ENCODE measurements around the gene ZNF407. TPM values are rescaled to one million over a fixed set of nuclear protein-coding genes. Genes with fewer than 3 reads are reported as not detected.

The ZNF407 gene
- total RNA-seq, 1 donor from 2014 or later, result 8.7 TPM

DNA sequence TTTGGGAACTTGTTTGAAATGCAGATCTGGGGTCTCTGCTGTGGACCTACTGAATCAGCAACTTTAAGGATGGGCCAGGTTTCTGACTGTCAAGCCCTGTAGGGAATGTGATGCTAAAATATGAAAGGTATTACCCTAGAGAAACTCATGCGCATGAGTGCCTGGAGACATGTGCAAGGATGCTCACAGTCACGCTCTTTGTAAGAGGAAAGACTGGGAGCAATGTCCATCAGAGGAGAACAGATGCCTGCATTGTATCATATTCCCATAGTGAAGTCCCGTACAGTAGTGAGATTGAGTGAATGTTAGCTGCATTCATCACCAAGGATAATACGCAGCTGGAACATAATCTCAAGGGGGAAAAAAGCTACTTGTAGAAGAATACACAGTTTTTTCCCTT lies 14.1 kb downstream of the ZNF407 start:
- H3K27me3 ChIP-seq, result no peaks in the 10 kb centered on the region
- DNase-seq (ENCODE audit: low spot score in 2 of 2), result no peak
- no peak overlapping the region for H3K4me3 ChIP-seq
- no peak overlapping the region for H3K27ac ChIP-seq
- TF ChIP-seq, protein P1, sequence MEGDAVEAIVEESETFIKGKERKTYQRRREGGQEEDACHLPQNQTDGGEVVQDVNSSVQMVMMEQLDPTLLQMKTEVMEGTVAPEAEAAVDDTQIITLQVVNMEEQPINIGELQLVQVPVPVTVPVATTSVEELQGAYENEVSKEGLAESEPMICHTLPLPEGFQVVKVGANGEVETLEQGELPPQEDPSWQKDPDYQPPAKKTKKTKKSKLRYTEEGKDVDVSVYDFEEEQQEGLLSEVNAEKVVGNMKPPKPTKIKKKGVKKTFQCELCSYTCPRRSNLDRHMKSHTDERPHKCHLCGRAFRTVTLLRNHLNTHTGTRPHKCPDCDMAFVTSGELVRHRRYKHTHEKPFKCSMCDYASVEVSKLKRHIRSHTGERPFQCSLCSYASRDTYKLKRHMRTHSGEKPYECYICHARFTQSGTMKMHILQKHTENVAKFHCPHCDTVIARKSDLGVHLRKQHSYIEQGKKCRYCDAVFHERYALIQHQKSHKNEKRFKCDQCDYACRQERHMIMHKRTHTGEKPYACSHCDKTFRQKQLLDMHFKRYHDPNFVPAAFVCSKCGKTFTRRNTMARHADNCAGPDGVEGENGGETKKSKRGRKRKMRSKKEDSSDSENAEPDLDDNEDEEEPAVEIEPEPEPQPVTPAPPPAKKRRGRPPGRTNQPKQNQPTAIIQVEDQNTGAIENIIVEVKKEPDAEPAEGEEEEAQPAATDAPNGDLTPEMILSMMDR (IDR thresholded peaks at IDR 0.05), result no peak
- no peaks in the 10 kb centered on the region for H3K4me1 ChIP-seq
- intact Hi-C loops (cut with DNase I), result no loop called here
- no peaks in the 10 kb centered on the region for H3K9me3 ChIP-seq
- no peaks in the 10 kb centered on the region for H3K36me3 ChIP-seq

DNA sequence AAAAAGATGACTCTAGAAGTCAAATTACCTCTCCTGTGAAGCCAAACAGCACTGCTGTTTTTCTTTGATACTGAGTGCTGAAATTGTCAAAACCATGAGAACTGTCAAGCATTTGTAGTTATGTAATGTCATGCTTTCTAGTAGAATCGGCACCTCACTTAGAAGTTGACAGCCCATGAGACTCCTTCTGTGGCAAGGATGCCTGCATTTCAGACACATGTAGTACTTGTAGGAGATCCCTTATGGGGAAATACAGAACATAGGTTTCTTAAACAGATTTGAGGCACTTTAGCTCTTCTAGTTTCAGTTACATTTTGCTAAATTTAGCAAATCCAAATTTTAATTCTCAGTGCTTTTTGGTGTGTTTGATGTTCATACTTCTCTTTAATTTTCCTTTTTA lies 15.7 kb downstream of the ZNF407 start:
- Histone ChIP-seq H3K27me3 (no peaks in the 10 kb centered on the region), H3K36me3 (no peaks in the 10 kb centered on the region)

DNA sequence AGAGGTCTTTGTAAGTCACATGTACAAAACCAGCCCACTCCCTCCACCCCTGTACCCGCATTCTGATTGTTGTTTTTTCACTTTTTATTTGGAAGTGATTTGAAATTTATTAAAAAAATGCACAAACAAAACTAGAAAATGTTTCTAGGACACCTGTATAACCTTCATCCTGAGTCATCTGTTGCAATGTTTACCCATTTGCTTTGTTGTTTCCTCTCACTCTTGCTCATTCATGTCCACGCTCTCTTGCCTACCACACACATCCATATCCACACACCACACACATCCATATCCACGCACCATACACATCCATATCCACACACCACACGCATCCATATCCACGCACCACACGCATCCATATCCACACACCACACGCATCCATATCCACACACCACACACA lies 18.8 kb downstream of the ZNF407 start:
- H3K4me1 ChIP-seq, result no peaks in the 10 kb centered on the region
- H3K36me3 ChIP-seq, result no peaks in the 10 kb centered on the region
- no peaks in the 10 kb centered on the region for H3K27me3 ChIP-seq
- no peaks in the 10 kb centered on the region for H3K9me3 ChIP-seq
- TF ChIP-seq, protein P1 (IDR thresholded peaks at IDR 0.05), result no peak
- intact Hi-C loops (cut with DNase I), result no loop called here
- no peak for DNase-seq (ENCODE audit: low spot score in 2 of 2)
- no peak overlapping the region for H3K27ac ChIP-seq
- no peak overlapping the region for H3K4me3 ChIP-seq

More for the DNA sequence above, 15.7 kb downstream of the ZNF407 start:
- Histone ChIP-seq H3K27ac (no peak overlapping the region), H3K4me3 (no peak overlapping the region), H3K9me3 (no peaks in the 10 kb centered on the region), H3K4me1 (no peaks in the 10 kb centered on the region)
- intact Hi-C loops (cut with DNase I), result no loop called here
- no peak for DNase-seq (ENCODE audit: low spot score in 2 of 2)
- TF ChIP-seq, protein P1 (IDR thresholded peaks at IDR 0.05), result no peak

DNA sequence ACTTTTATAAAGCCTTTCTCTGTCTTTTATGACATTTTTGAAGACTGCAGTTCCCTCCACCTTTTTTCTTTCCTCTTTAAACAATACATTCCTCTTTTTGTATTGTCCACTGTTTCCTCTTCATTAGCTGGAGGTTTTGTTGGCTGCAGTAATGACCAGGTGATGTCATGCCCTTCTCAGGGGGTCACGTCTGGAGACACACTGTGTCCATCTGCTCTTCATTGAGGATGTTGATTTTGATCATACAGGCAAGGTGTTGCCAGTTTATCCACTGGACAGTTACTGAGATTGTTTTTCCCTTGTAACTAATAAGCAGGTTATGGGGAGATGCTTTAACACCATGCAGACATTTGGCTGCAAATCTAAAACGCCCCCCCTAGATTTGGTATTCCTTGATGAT lies 19.8 kb downstream of the ZNF407 start:
- intact Hi-C loops (cut with DNase I), result no loop called here
- DNase-seq (ENCODE audit: low spot score in 2 of 2), result no peak
- H3K27ac ChIP-seq, result no peak overlapping the region
- TF ChIP-seq, protein P1 (IDR thresholded peaks at IDR 0.05), result no peak
- no peaks in the 10 kb centered on the region for H3K27me3 ChIP-seq
- no peaks in the 10 kb centered on the region for H3K9me3 ChIP-seq
- H3K36me3 ChIP-seq, result no peaks in the 10 kb centered on the region
- no peaks in the 10 kb centered on the region for H3K4me1 ChIP-seq
- no peak overlapping the region for H3K4me3 ChIP-seq

DNA sequence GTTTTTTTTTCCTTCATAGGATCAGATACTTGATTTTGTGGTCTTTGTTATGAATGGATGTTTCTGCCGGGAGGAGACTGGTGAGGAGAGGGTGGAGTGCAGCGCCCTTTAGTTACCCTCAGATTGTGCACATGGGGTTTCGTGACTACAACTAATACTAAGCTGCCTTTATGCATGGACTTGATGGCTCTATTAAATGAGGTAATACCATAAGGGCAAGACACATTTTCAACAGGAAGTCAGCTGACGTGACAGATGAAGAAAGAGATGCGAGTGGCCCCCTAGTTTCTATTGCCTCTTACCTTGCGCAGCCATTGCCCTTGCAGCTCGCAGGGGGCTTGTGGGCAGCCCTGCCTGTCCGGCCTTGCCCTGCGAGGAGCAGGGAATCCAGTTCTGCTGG lies 24.4 kb downstream of the ZNF407 start:
- no peak for DNase-seq (ENCODE audit: low spot score in 2 of 2)
- intact Hi-C loops (cut with DNase I), result no loop called here
- no peaks in the 10 kb centered on the region for H3K36me3 ChIP-seq
- no peaks in the 10 kb centered on the region for H3K4me1 ChIP-seq
- H3K27ac ChIP-seq, result no peak overlapping the region
- no peaks in the 10 kb centered on the region for H3K9me3 ChIP-seq
- H3K4me3 ChIP-seq, result no peak overlapping the region
- H3K27me3 ChIP-seq, result no peaks in the 10 kb centered on the region
- TF ChIP-seq, protein P1 (IDR thresholded peaks at IDR 0.05), result no peak

All from ascending aorta (tissue), 2 donors.